HEK293 (cell line): ENCODE data around the gene EVI5L.

Experiments used
- CTCF ChIP-seq: fragments of 450-650 bp; formaldehyde crosslinking; IDR thresholded peaks from 2 replicates; pipeline ENCODE4 v1.5.1; 2016; ENCODE audit warnings: missing biosample characterization, missing genetic modification characterization
- GLI4 ChIP-seq: fragments of 450-650 bp; formaldehyde crosslinking; IDR thresholded peaks from 2 replicates; pipeline ENCODE4 v1.5.1; 2016; ENCODE audit warnings: missing biosample characterization, missing genetic modification characterization
- PRDM4 ChIP-seq: fragments of 450-650 bp; formaldehyde crosslinking; IDR thresholded peaks from 2 replicates; pipeline ENCODE4 v1.5.1; 2017; ENCODE audit warnings: missing biosample characterization, missing genetic modification characterization
- REST ChIP-seq: fragments of 450-650 bp; formaldehyde crosslinking; IDR thresholded peaks from 2 replicates; pipeline ENCODE4 v1.5.1; 2016; ENCODE audit warnings: missing biosample characterization, missing genetic modification characterization
- ZBTB26 ChIP-seq: fragments of 450-650 bp; formaldehyde crosslinking; optimal IDR thresholded peaks from 2 replicates; pipeline ENCODE3; 2016; ENCODE audit warnings: missing biosample characterization, mild to moderate bottlenecking, missing genetic modification characterization
- ZBTB7A ChIP-seq: fragments of 450-650 bp; formaldehyde crosslinking; IDR thresholded peaks from 2 replicates; pipeline ENCODE4 v1.5.1; 2016; ENCODE audit warnings: low read depth, missing biosample characterization, missing genetic modification characterization
- ZNF416 ChIP-seq: fragments of 450-650 bp; formaldehyde crosslinking; IDR thresholded peaks from 2 replicates; pipeline ENCODE4 v1.5.1; 2016; ENCODE audit warnings: missing biosample characterization, missing genetic modification characterization
- ZNF677 ChIP-seq: fragments of 450-650 bp; IDR thresholded peaks from 2 replicates; pipeline ENCODE4 v1.5.0; 2018; ENCODE audit warnings: missing biosample characterization, mild to moderate bottlenecking, missing genetic modification characterization, moderate library complexity
- ZNF704 ChIP-seq: fragments of 450-650 bp; formaldehyde crosslinking; IDR thresholded peaks from 2 replicates; pipeline ENCODE4 v1.5.1; 2016; ENCODE audit warnings: missing biosample characterization, missing genetic modification characterization

GRCh38 chr19:7868326-7868670 is 38.3 kb downstream of the EVI5L start:
- TF ChIP-seq REST (tag by site-specific recombination): no peak
- no peak for TF ChIP-seq ZNF704 (tag by site-specific recombination)
- no peak for TF ChIP-seq ZNF677 (tag by site-specific recombination)
- no peak for TF ChIP-seq PRDM4 (tag by site-specific recombination)
- TF ChIP-seq CTCF (tag by site-specific recombination): no peak
- TF ChIP-seq ZNF416 (tag by site-specific recombination): no peak
- TF ChIP-seq ZBTB26: peak; percentile 28
- no peak for TF ChIP-seq GLI4 (tag by site-specific recombination)
- no peak for TF ChIP-seq ZBTB7A (tag by site-specific recombination)
